SK-N-SH treated with all-trans-retinoic acid at 6 μM for 48 hours (cell line): Measurements from ENCODE around the gene RFK.

Experiments
- CSDC2 ChIP-seq: fragments of 250-450 bp; sonication (Bioruptor Pico); IDR thresholded peaks from 2 replicates; pipeline ENCODE4 v1.5.0; 2020; ENCODE audit warnings: mild to moderate bottlenecking, moderate library complexity
- RARB ChIP-seq: fragments of 250-450 bp; sonication (Bioruptor Pico); IDR thresholded peaks from 2 replicates; pipeline ENCODE4 v1.8.0; 2021; ENCODE audit warnings: mild to moderate bottlenecking, moderate library complexity
- ZFP30 ChIP-seq: fragments of 450-650 bp; formaldehyde crosslinking; IDR thresholded peaks from 2 replicates; pipeline ENCODE4 v1.5.0; 2022; ENCODE audit warnings: mild to moderate bottlenecking, moderate library complexity
- ZNF70 ChIP-seq: fragments of 450-650 bp; formaldehyde crosslinking; IDR thresholded peaks from 2 replicates; pipeline ENCODE4 v1.5.0; 2020; ENCODE audit warnings: mild to moderate bottlenecking, moderate library complexity
- TF ChIP-seq, protein P1 (sequence below): fragments of 250-450 bp; sonication (Bioruptor Pico); IDR thresholded peaks from 2 replicates; pipeline ENCODE4 v1.8.0; 2020; ENCODE audit warnings: mild to moderate bottlenecking, moderate library complexity, borderline replicate concordance

DNA sequence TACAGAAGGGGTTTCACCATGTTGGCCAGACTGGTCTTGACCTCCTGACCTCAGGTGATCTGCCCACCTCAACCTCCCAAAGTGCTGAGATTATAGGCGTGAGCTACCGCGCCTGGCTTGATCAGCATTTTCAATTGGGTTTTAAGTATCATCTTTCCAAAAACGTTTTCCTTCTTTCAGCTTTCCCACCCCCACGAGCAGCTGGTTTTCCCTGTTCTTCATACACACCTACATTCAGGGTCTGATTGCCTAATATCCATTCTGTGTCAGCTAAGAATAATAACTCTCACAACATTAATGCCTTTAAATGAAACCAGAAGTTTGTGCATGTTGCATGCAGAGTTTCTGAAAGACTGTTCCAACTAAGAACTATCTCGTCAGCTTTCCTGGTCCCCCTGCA, 38.3 kb downstream of the RFK start:
- TF ChIP-seq ZNF70 (CRISPR knock-in tag): no peak
- TF ChIP-seq, protein P1, sequence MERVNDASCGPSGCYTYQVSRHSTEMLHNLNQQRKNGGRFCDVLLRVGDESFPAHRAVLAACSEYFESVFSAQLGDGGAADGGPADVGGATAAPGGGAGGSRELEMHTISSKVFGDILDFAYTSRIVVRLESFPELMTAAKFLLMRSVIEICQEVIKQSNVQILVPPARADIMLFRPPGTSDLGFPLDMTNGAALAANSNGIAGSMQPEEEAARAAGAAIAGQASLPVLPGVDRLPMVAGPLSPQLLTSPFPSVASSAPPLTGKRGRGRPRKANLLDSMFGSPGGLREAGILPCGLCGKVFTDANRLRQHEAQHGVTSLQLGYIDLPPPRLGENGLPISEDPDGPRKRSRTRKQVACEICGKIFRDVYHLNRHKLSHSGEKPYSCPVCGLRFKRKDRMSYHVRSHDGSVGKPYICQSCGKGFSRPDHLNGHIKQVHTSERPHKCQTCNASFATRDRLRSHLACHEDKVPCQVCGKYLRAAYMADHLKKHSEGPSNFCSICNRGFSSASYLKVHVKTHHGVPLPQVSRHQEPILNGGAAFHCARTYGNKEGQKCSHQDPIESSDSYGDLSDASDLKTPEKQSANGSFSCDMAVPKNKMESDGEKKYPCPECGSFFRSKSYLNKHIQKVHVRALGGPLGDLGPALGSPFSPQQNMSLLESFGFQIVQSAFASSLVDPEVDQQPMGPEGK (CRISPR knock-in tag): no peak
- no peak for TF ChIP-seq ZFP30 (CRISPR knock-in tag)
- TF ChIP-seq CSDC2: no peak
- no peak for TF ChIP-seq RARB (CRISPR knock-in tag)
